GM13976 (cell line): ENCODE data around the gene KIF2A.

Source experiments
- DNase-seq: peaks from one replicate; pipeline ENCODE4 v3.0.0; 2012; ENCODE audit warnings: low spot score
- CTCF ChIP-seq: IDR thresholded peaks from 2 replicates; pipeline ENCODE4 v1.5.1; 2012; ENCODE audit warnings: borderline replicate concordance, mild to moderate bottlenecking; ENCODE audit not compliant: insufficient read depth; ENCODE audit errors: extremely low read depth, missing control alignments, control extremely low read depth
- in situ Hi-C: fragments of 300-500 bp; cut with MboI; formaldehyde crosslinking; loops from one replicate; pipeline ENCODE4 v1.12.0; 2022; ENCODE audit warnings: low sequenced_read_pairs, mixed read lengths, inconsistent platforms; ENCODE audit not compliant: unreplicated experiment

The KIF2A gene

GRCh38 chr5:62265648-62266112 lies 40.3 kb upstream of the KIF2A start:
- in situ Hi-C loops, result no loop called here
- TF ChIP-seq CTCF, result no peak
- DNase-seq, result no peak

- no peak for TF ChIP-seq CTCF
- in situ Hi-C loops, result no loop called here
- DNase-seq, result no peak
Observed at GRCh38 chr5:62266573-62266972, 39.4 kb upstream of the KIF2A start.

- no peak for DNase-seq
- in situ Hi-C loops, result no loop called here
- TF ChIP-seq CTCF, result no peak
Observed at GRCh38 chr5:62268234-62268633, 37.8 kb upstream of the KIF2A start.

- DNase-seq, result no peak
- no peak for TF ChIP-seq CTCF
- in situ Hi-C loops, result no loop called here
Observed at GRCh38 chr5:62268792-62269191, 37.2 kb upstream of the KIF2A start.

- no peak for TF ChIP-seq CTCF
- in situ Hi-C loops, result no loop called here
- DNase-seq, result no peak
Observed at GRCh38 chr5:62271370-62271769, 34.6 kb upstream of the KIF2A start.

GRCh38 chr5:62271870-62272269 lies 34.1 kb upstream of the KIF2A start:
- no peak for TF ChIP-seq CTCF
- DNase-seq, result no peak
- in situ Hi-C loops, result no loop called here

- no peak for TF ChIP-seq CTCF
- in situ Hi-C loops, result no loop called here
Observed at GRCh38 chr5:62273687-62274086, 32.3 kb upstream of the KIF2A start.

More at GRCh38 chr5:62273687-62274086, 32.3 kb upstream of the KIF2A start:
- DNase-seq, result no peak
